ENCODE data around the gene RAB3IL1.

DNA sequence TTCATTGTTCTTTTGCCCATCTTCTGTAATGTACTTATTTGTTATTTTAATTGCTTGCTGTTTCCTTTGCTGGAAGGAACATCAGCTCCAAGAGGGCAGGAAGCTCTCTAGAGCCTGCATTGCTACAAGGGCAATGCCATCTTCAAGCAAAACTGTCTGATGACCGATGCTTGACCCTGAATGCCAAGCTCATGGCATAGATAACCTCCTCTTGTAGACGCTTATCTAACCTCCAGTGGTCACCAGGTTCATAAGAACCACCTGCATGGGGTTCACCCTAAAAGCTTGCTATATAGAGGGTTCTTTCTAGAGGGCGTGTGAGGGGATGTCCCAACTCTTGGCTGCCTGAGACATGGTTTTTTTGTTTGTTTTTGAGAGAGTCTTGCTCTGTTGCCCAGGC is 42.5 kb downstream of the RAB3IL1 start:
- TF ChIP-seq, protein P1, sequence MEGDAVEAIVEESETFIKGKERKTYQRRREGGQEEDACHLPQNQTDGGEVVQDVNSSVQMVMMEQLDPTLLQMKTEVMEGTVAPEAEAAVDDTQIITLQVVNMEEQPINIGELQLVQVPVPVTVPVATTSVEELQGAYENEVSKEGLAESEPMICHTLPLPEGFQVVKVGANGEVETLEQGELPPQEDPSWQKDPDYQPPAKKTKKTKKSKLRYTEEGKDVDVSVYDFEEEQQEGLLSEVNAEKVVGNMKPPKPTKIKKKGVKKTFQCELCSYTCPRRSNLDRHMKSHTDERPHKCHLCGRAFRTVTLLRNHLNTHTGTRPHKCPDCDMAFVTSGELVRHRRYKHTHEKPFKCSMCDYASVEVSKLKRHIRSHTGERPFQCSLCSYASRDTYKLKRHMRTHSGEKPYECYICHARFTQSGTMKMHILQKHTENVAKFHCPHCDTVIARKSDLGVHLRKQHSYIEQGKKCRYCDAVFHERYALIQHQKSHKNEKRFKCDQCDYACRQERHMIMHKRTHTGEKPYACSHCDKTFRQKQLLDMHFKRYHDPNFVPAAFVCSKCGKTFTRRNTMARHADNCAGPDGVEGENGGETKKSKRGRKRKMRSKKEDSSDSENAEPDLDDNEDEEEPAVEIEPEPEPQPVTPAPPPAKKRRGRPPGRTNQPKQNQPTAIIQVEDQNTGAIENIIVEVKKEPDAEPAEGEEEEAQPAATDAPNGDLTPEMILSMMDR (IDR thresholded peaks at IDR 0.05): no peak
- no peak for TF ChIP-seq POLR2A (IDR thresholded peaks at IDR 0.05)
